Psoas muscle (tissue), 8 donors: ENCODE data around the gene OR2A42. TPM values are rescaled to one million over a fixed set of nuclear protein-coding genes. Genes with fewer than 3 reads are reported as not detected.
"Not testable (repeated sequence)": the region's sequence is repeated elsewhere in the genome, so short reads cannot be mapped to it uniquely, and the experiment has no call there.

Source experiments
- ATAC-seq, 4 donors: fragments of 200-7000 bp; cut with Tn5 transposase; one replicate each; pipeline ENCODE4 v1.9.1; 2020; ENCODE audit warnings: moderate library complexity in 3 of 4, mild to moderate bottlenecking in 2 of 4
- DNase-seq, 2 donors: peaks; one replicate each; pipeline ENCODE4 v3.0.0-alpha.2; 2020
- H3K27ac ChIP-seq: fragments of 200-600 bp; one replicate; pipeline ENCODE4 v1.8.0; 2022
- H3K27me3 ChIP-seq, 3 donors: fragments of 200-600 bp in 1 of 3; one replicate each; pipeline versions ENCODE4 v1.6.1 to v1.8.0; 2013 to 2022; ENCODE audit warnings: low read length in 2 of 3, mild to moderate bottlenecking in 2 of 3, moderate library complexity in 1 of 3; ENCODE audit not compliant: insufficient read depth in 3 of 3
- H3K36me3 ChIP-seq, 2 donors: fragments of 200-600 bp in 1 of 2; one replicate each; pipeline versions ENCODE4 v1.6.1 to v1.8.0; 2013 to 2022; ENCODE audit warnings: low read depth in 1 of 2, mild to moderate bottlenecking in 1 of 2, moderate library complexity in 1 of 2; ENCODE audit not compliant: insufficient read depth in 1 of 2
- H3K4me1 ChIP-seq: fragments of 200-600 bp; one replicate; pipeline ENCODE4 v1.8.0; 2022
- H3K4me3 ChIP-seq: fragments of 200-600 bp; one replicate; pipeline ENCODE4 v1.8.0; 2022; ENCODE audit warnings: mild to moderate bottlenecking
- H3K9me3 ChIP-seq: fragments of 200-600 bp; one replicate; pipeline ENCODE4 v1.8.0; 2022
- WGBS, 3 donors: extraction: QIAGEN DNeasy Blood & Tissue Kit; methylation state at CpG; one replicate each; pipeline versions ENCODE4 v1.1.6 to v1.1.7; 2013; 5-methylcytosine and 5-hydroxymethylcytosine counted together
- intact Hi-C, 2 donors: fragments of 100-400 bp; cut with DNase I; formaldehyde crosslinking; loops; one replicate each; pipeline versions ENCODE4 v1.11.0 to v1.14.2; 2022
- polyA plus RNA-seq, 3 donors: library from polyadenylated mRNA; stranded (reverse); fragments of 200-250 nt; gene quantifications; one replicate each; pipeline ENCODE4 v1.2.3, GENCODE V29; 2013
- total RNA-seq, 4 donors: library from RNA; stranded (reverse); fragmentation: NEBNext Ultra II Directional in 2 of 4; extraction: Animal tissue kit (Norgen Biotek cat#: 25700) in 2 of 4; gene quantifications; one replicate each; pipeline versions ENCODE4 v1.2.1 to v1.2.4, GENCODE V29; 2021 to 2023
- TF ChIP-seq, protein P1 (sequence below): fragments of 200-600 bp; IDR thresholded peaks from one replicate; pipeline ENCODE4 v1.8.0; 2022; ENCODE audit warnings: antibody characterized with exemption
- donor health status: healthy with polysubstance abuse.
- donor health status: DM: no; HTN: no; CAD: no; lungs with moderate emphysema.
- donor health status: Bipolar disorder and iron deficiency.
- donor health status: healthy.
- donor health status: DM: yes; HTN: yes; CAD: no.
- donor health status: DM: no; HTN: no; CAD: no.
- donor health status: DM: no; HTN: no; CAD: no.
- donor health status: DM: yes; HTN: yes; CAD: no.

Gene OR2A42
- total and polyA plus RNA-seq, 7 donors, result 0.01 to 0.03 TPM; not detected in 5

DNA sequence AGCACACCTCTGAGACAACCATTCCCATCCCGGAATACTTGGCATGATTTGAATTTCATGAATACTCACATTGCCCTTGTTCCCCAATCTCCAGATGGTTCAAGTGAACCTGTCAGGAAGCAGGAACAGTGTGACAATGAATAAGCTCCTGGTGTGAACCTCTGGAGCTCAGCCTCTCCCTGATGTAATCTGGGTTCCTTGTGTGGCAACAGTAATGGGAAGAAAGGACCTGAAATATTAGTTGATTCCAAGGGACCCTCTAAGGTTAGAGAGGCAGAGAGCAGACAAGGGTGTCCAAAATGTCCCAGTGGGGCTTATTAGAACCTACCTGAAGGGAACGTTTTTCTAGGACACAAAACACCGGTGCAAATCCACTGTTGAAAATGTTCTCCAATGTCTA lies 16.7 kb upstream of the OR2A42 start:
- Histone ChIP-seq H3K36me3 (no peaks in the 10 kb centered on the region), H3K4me3 (no peak overlapping the region), H3K4me1 (no peaks in the 10 kb centered on the region), H3K27ac (no peak overlapping the region), H3K9me3 (no peaks in the 10 kb centered on the region), H3K27me3 (no peaks in the 10 kb centered on the region)
- TF ChIP-seq, protein P1, sequence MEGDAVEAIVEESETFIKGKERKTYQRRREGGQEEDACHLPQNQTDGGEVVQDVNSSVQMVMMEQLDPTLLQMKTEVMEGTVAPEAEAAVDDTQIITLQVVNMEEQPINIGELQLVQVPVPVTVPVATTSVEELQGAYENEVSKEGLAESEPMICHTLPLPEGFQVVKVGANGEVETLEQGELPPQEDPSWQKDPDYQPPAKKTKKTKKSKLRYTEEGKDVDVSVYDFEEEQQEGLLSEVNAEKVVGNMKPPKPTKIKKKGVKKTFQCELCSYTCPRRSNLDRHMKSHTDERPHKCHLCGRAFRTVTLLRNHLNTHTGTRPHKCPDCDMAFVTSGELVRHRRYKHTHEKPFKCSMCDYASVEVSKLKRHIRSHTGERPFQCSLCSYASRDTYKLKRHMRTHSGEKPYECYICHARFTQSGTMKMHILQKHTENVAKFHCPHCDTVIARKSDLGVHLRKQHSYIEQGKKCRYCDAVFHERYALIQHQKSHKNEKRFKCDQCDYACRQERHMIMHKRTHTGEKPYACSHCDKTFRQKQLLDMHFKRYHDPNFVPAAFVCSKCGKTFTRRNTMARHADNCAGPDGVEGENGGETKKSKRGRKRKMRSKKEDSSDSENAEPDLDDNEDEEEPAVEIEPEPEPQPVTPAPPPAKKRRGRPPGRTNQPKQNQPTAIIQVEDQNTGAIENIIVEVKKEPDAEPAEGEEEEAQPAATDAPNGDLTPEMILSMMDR, result no peak
- no peak for ATAC-seq
- DNase-seq, result no peak
- WGBS, 3 donors, result 78 to 87% (median 83%) methylated on average over 3 of the region's 3 CpGs
- intact Hi-C loops, result no loop called here

DNA sequence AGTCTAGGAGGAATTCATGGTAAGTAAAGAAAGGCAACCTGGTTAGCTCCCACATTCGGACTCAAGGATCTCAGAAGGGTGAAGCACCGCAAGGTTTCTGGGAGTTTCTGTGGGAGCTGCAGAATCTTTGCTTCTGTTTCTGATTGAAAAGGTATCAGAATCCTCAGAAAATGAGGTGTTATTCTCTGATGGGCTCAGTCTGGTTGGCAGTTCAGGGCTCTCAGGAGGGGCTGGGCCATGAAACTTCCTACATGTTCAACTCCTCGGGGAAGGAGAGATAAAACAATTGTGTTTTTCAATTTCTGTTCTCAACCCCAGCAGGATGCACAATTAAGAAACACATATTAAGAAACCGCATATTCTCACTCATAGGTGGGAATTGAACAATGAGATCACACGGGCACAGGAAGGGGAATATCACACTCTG lies 16.1 kb upstream of the OR2A42 start:
- Histone ChIP-seq H3K27ac (no peak overlapping the region), H3K36me3 (no peaks in the 10 kb centered on the region), H3K4me3 (no peak overlapping the region), H3K27me3 (no peaks in the 10 kb centered on the region), H3K4me1 (no peaks in the 10 kb centered on the region), H3K9me3 (no peaks in the 10 kb centered on the region)
- WGBS, 3 donors, result 65 to 72% (median 69%) methylated on average over 5 of the region's 5 CpGs
- TF ChIP-seq, protein P1, result no peak
- intact Hi-C loops, result no loop called here
- ATAC-seq (no peak), DNase-seq (no peak)

DNA sequence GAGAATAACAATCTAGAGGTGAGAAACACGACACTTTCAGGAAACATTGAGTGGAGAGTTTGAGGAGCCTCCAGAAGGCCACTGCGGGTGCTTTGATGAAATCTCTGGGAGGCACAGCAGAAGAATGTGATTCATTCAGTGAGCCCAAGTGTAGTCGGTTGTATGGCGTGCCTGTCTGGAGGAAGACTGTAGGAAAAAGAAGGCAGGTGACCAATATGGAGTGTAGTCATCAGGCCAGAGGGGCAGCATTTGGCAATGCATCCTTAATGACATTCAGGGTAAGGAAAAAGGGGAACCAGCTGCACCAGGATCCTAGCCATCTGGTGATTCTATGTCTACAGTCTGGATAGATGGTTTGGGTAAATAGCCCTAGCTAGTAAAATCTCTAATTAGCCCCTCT lies 12.9 kb upstream of the OR2A42 start:
- H3K4me1 ChIP-seq, H3K27me3 ChIP-seq, ATAC-seq, intact Hi-C loops, H3K36me3 ChIP-seq, DNase-seq, H3K27ac ChIP-seq, H3K4me3 ChIP-seq, H3K9me3 ChIP-seq: not testable (repeated sequence)
- WGBS, 3 donors, result no CpG with 5 or more reads among the region's 4 CpGs

DNA sequence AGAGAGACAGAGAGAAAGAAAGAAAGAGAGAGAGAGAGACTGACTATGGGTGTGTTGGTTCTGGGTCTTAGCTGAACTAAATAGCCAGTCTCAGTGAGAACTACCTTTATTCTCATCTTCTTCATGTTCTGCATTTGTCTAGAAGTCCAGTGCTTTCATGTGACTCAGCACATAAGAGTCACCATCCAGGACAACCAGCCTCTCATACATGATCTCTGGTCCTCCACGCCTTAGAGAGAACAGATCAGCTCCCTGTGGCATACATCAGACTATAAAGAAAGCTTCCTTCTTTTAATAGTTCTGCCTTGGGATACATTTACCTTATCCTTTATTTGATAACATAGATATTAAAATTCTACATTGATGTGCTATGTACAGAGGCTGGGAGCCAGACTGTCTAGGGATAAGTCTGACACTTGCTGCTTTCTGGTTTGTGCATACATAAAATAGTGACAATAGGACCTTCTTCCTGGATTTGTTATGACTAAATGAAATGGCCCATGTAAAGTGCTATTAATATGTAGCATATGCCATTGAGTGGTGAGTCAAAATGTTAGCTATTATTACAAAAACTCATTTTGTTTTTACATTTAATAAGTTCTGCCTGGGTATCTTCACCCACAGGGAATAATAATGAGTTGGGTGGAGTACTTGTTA lies 8.4 kb upstream of the OR2A42 start:
- H3K27ac ChIP-seq, H3K36me3 ChIP-seq, H3K27me3 ChIP-seq, DNase-seq, H3K4me1 ChIP-seq, H3K4me3 ChIP-seq, ATAC-seq, H3K9me3 ChIP-seq, intact Hi-C loops: not testable (repeated sequence)
- WGBS, 3 donors, result no CpG with 5 or more reads among the region's 1 CpG

DNA sequence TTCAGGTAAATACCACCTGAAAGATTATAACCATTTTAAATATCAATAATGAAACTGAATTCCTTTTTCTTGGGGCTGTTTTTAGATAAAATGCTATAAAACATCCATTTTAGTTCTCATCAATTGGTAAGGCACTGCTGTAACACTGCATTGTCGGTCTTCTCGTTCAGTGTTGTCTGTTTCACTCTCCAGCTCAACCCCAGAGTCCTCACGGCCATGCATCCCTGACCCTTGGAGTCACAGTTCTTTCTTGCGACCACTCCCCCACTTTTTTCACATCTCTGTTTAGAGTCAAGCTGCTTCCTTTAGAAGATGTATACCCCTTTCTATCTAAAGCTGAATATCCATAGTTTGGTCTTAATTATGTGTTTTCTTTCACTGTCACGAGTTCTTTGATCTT lies 7.6 kb upstream of the OR2A42 start:
- intact Hi-C loops, H3K9me3 ChIP-seq, H3K27ac ChIP-seq, ATAC-seq, H3K27me3 ChIP-seq, H3K4me3 ChIP-seq, H3K4me1 ChIP-seq, H3K36me3 ChIP-seq, DNase-seq: not testable (repeated sequence)
- no CpG with 5 or more reads among the region's 5 CpGs for WGBS, 3 donors

DNA sequence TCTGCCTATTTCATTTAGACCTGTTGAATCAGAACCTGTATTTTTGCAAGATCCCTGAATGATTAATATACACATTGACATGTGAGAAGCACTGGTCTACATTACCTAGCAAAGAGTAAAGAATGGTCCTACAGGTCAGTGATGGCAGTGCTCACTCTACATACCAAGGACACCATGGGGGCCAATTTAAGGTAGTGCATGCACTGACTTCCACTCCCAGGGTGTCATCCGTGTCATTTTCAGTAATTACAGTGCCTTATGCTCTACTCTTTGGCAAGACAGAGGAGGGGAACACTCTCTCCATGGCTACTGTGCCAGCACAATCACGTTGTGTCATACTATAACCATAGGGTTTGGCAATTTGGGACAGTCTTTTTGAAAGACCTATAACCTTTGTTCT lies 6.0 kb upstream of the OR2A42 start:
- intact Hi-C loops, H3K4me3 ChIP-seq, H3K27ac ChIP-seq, ATAC-seq, DNase-seq, H3K4me1 ChIP-seq, H3K9me3 ChIP-seq, H3K36me3 ChIP-seq, H3K27me3 ChIP-seq: not testable (repeated sequence)
- no CpG with 5 or more reads among the region's 2 CpGs for WGBS, 3 donors

DNA sequence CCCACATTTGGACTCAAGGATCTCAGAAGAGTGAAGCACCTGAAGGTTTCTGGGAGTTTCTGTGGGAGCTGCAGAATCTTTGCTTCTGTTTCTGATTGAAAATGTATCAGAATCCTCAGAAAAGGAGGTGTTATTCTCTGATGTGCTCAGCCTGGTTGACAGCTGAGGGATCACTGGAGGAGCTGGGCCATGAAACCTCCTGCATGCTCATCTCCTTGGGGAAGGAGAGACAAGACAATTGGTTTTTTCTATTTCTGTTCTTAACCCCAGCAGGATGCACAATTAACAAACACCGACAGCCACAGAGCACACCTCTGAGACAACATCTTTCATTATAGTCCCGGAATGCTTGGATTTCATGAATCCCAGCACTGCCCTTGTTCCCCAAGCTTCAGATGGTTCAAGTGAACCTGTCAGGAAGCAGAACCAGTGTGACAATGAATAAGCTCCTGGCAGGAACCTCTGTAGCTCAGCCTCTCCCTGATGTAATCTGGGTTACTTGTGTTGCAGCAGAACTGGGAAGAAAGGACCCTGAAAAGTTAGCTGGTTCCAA lies 799 bp downstream of the OR2A42 start:
- ATAC-seq, H3K27me3 ChIP-seq, H3K9me3 ChIP-seq, H3K36me3 ChIP-seq, DNase-seq, intact Hi-C loops, H3K4me1 ChIP-seq, H3K4me3 ChIP-seq, H3K27ac ChIP-seq: not testable (repeated sequence)
- WGBS, 3 donors, result 76 to 100% (median 78%) methylated on average over 1 to 2 of the region's 2 CpGs

DNA sequence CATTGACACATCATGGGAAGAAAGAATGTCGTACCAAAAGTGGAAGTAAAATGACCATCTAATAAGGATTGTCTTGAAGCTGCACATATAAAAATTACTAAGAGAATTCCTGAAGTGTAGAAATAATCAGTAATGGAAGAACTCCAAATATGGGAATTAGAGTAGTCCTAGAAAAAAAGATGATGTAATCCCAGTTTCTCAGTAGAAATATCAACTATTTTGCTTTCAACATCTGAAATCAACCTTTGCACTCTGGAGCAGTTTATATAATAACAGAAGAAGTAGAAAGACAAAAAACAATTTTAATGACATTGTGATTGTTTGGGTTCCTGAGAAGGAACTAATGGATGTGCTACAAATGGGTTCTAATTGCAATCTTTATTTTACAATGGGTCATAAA lies 6.4 kb downstream of the OR2A42 start:
- H3K4me3 ChIP-seq, H3K9me3 ChIP-seq, H3K36me3 ChIP-seq, DNase-seq, H3K4me1 ChIP-seq, ATAC-seq, H3K27ac ChIP-seq, H3K27me3 ChIP-seq, intact Hi-C loops: not testable (repeated sequence)
- 88 to 93% (median 90%) methylated on average over 1 of the region's 1 CpG for WGBS, 3 donors

DNA sequence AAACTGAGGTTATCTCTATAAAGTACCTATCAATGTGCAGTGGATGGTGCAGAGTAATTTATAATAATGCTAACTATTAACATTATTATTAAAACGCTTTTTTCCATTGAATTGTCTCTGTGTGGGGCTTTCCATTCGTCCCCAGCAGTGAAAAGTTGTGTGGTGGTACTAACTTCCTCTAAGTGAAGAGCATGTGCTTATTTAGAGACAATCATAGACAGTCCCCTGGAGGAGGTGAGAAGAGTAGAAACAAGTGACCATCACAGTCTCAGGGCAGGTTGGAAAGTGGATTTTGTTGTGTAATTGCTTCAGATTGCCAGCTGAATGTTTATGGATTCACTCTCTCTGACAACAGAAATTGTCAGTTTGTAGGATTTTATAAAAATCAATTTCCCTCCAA lies 8.4 kb downstream of the OR2A42 start:
- ATAC-seq, H3K4me1 ChIP-seq, H3K27ac ChIP-seq, DNase-seq, H3K4me3 ChIP-seq, H3K36me3 ChIP-seq, H3K9me3 ChIP-seq, intact Hi-C loops, H3K27me3 ChIP-seq: not testable (repeated sequence)
- no CpG with 5 or more reads among the region's 2 CpGs for WGBS, 3 donors

DNA sequence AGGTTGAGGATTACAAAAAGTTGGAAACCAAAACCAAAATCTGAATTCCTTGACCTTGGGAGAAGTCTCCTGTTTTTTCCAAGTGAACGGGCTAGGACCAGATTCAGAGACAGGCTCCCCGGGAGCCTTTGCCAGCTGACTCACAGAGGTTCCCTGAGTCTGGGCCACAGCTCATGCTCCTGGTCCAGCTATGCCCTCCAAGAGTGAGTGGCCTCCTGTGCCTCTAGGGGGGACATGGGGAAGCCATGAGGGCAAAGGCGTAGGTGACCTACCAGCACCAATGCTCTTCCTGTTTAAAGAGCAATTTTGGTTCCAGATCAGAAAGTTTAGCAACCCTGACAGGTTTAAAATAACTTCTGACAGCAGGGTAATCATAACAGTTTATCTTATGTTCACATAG lies 10.6 kb downstream of the OR2A42 start:
- H3K4me3 ChIP-seq, H3K27ac ChIP-seq, DNase-seq, H3K27me3 ChIP-seq, H3K36me3 ChIP-seq, H3K4me1 ChIP-seq, intact Hi-C loops, ATAC-seq, H3K9me3 ChIP-seq: not testable (repeated sequence)
- 95 to 97% (median 96%) methylated on average over 1 of the region's 3 CpGs for WGBS, 3 donors
